ENCODE measurements around the gene MAEA.

Gene MAEA

GRCh38 chr4:1366371-1367229 is 76.9 kb downstream of the MAEA start:
- H3K4me3 ChIP-seq = no peak overlapping the region
- TF ChIP-seq Cebpa-rat (IDR thresholded peaks at IDR 0.05) = no peak
- H3K27ac ChIP-seq = no peak overlapping the region
- H3K36me3 ChIP-seq = peaks cover 0 to 31% (median 0%) of the 10 kb centered on the region in 11 experiments; a peak in 5 of 22 replicates
- no peaks in the 10 kb centered on the region for H3K27me3 ChIP-seq
- H4K20me1 ChIP-seq = peaks cover 0 to 57% (median 6%) of the 10 kb centered on the region in 11 experiments; a peak in 8 of 22 replicates
- H3K4me1 ChIP-seq = peaks cover 0 to 28% (median 25%) of the 10 kb centered on the region in 10 experiments; a peak in 17 of 20 replicates
- H3K9ac ChIP-seq = peak overlapping the region in 4 of 11 experiments; percentile 1 to 34 (median 19); a peak in 5 of 22 replicates
- peak overlapping the region in 9 of 11 experiments; percentile 7 to 81 (median 63); a peak in 14 of 22 replicates for H3K4me2 ChIP-seq
- no peaks in the 10 kb centered on the region for H3K9me3 ChIP-seq (replicated peaks in 1 of 11)

GRCh38 chr4:1367230-1367935 is 77.7 kb downstream of the MAEA start:
- Histone ChIP-seq H3K4me2 (peak overlapping the region in 2 of 11 experiments; percentile 68 to 81; a peak in 3 of 22 replicates), H3K27ac (no peak overlapping the region), H3K4me3 (no peak overlapping the region), H3K4me1 (peaks cover 0 to 28% (median 25%) of the 10 kb centered on the region in 10 experiments; a peak in 17 of 20 replicates), H3K9ac (no peak overlapping the region; a peak in 1 of 22 replicates), H3K9me3 (replicated peaks in 1 of 11) (peaks cover 0 to 6% (median 2%) of the 10 kb centered on the region in 11 experiments; a peak in 12 of 22 replicates), H4K20me1 (peaks cover 0 to 52% (median 4%) of the 10 kb centered on the region in 11 experiments; a peak in 8 of 22 replicates), H3K27me3 (no peaks in the 10 kb centered on the region), H3K36me3 (peaks cover 0 to 37% (median 0%) of the 10 kb centered on the region in 11 experiments; a peak in 6 of 22 replicates)
- no peak for TF ChIP-seq Cebpa-rat (IDR thresholded peaks at IDR 0.05)

- H3K4me1 ChIP-seq = peaks cover 0 to 28% (median 25%) of the 10 kb centered on the region in 10 experiments; a peak in 17 of 20 replicates
- H3K4me3 ChIP-seq = no peak overlapping the region
- no peak overlapping the region for H3K4me2 ChIP-seq
- no peaks in the 10 kb centered on the region for H3K27me3 ChIP-seq
- peaks cover 0 to 43% (median 0%) of the 10 kb centered on the region in 11 experiments; a peak in 7 of 22 replicates for H3K36me3 ChIP-seq
- H3K9ac ChIP-seq = no peak overlapping the region; a peak in 1 of 22 replicates
- peaks cover 4 to 11% (median 8%) of the 10 kb centered on the region in 11 experiments; a peak in 17 of 22 replicates for H3K9me3 ChIP-seq (replicated peaks in 1 of 11)
- peaks cover 0 to 47% (median 3%) of the 10 kb centered on the region in 11 experiments; a peak in 7 of 22 replicates for H4K20me1 ChIP-seq
- no peak overlapping the region for H3K27ac ChIP-seq
- no peak for TF ChIP-seq Cebpa-rat (IDR thresholded peaks at IDR 0.05)
These were observed 78.2 kb downstream of the MAEA start for GRCh38 chr4:1367936-1368289.

- H3K27ac ChIP-seq = no peak overlapping the region
- H3K4me1 ChIP-seq = peaks cover 0 to 28% (median 25%) of the 10 kb centered on the region in 10 experiments; a peak in 17 of 20 replicates
- H3K36me3 ChIP-seq = peaks cover 0 to 49% (median 0%) of the 10 kb centered on the region in 11 experiments; a peak in 9 of 22 replicates
- TF ChIP-seq Cebpa-rat (IDR thresholded peaks at IDR 0.05) = no peak
- H4K20me1 ChIP-seq = peaks cover 0 to 46% (median 3%) of the 10 kb centered on the region in 11 experiments; a peak in 7 of 22 replicates
- peaks cover 7 to 17% (median 13%) of the 10 kb centered on the region in 11 experiments; a peak in 17 of 22 replicates for H3K9me3 ChIP-seq (replicated peaks in 1 of 11)
- no peaks in the 10 kb centered on the region for H3K27me3 ChIP-seq
- no peak overlapping the region for H3K4me2 ChIP-seq
- H3K9ac ChIP-seq = no peak overlapping the region
- H3K4me3 ChIP-seq = no peak overlapping the region
These were observed 78.9 kb downstream of the MAEA start for GRCh38 chr4:1368421-1369090.

- Histone ChIP-seq H3K4me1 (peaks cover 0 to 28% (median 25%) of the 10 kb centered on the region in 10 experiments; a peak in 17 of 20 replicates), H3K36me3 (peaks cover 0 to 54% (median 0%) of the 10 kb centered on the region in 11 experiments; a peak in 9 of 22 replicates), H3K4me2 (no peak overlapping the region), H3K4me3 (no peak overlapping the region), H3K27me3 (no peaks in the 10 kb centered on the region), H4K20me1 (peaks cover 0 to 42% (median 3%) of the 10 kb centered on the region in 11 experiments; a peak in 7 of 22 replicates), H3K27ac (no peak overlapping the region), H3K9ac (no peak overlapping the region), H3K9me3 (replicated peaks in 1 of 11) (peaks cover 7 to 21% (median 15%) of the 10 kb centered on the region in 11 experiments; a peak in 17 of 22 replicates)
- no peak for TF ChIP-seq Cebpa-rat (IDR thresholded peaks at IDR 0.05)
These were observed 79.4 kb downstream of the MAEA start for GRCh38 chr4:1369091-1369450.

- no peak overlapping the region for H3K27ac ChIP-seq
- H3K9ac ChIP-seq = no peak overlapping the region
- no peak overlapping the region for H3K4me2 ChIP-seq
- no peaks in the 10 kb centered on the region for H3K27me3 ChIP-seq
- H3K4me3 ChIP-seq = no peak overlapping the region
- peaks cover 0 to 37% (median 3%) of the 10 kb centered on the region in 11 experiments; a peak in 7 of 22 replicates for H4K20me1 ChIP-seq
- H3K36me3 ChIP-seq = peaks cover 0 to 59% (median 0%) of the 10 kb centered on the region in 11 experiments; a peak in 9 of 22 replicates
- H3K4me1 ChIP-seq = peaks cover 0 to 25% (median 23%) of the 10 kb centered on the region in 10 experiments; a peak in 17 of 20 replicates
- TF ChIP-seq Cebpa-rat (IDR thresholded peaks at IDR 0.05) = no peak
- H3K9me3 ChIP-seq (replicated peaks in 1 of 11) = peaks cover 7 to 21% (median 17%) of the 10 kb centered on the region in 11 experiments; a peak in 17 of 22 replicates
These were observed 79.9 kb downstream of the MAEA start for GRCh38 chr4:1369479-1370079.

- Histone ChIP-seq H3K4me1 (peaks cover 0 to 16% (median 14%) of the 10 kb centered on the region in 10 experiments; a peak in 17 of 20 replicates), H3K9ac (no peak overlapping the region), H4K20me1 (peaks cover 0 to 35% (median 0%) of the 10 kb centered on the region in 11 experiments; a peak in 6 of 22 replicates), H3K4me2 (no peak overlapping the region), H3K36me3 (peaks cover 0 to 69% (median 0%) of the 10 kb centered on the region in 11 experiments; a peak in 9 of 22 replicates), H3K27me3 (no peaks in the 10 kb centered on the region), H3K27ac (no peak overlapping the region), H3K4me3 (no peak overlapping the region), H3K9me3 (replicated peaks in 1 of 11) (peaks cover 7 to 21% (median 17%) of the 10 kb centered on the region in 11 experiments; a peak in 17 of 22 replicates)
- no peak for TF ChIP-seq Cebpa-rat (IDR thresholded peaks at IDR 0.05)
These were observed 80.8 kb downstream of the MAEA start for GRCh38 chr4:1370321-1371124.
